SIG-M5 (cell line): ENCODE measurements around the gene C2orf49.

ENCODE experiments used
- DNase-seq: peaks from one replicate; lab custom pipeline; 2025; lab: John Stamatoyannopoulos, UW

C2orf49 gene

DNA sequence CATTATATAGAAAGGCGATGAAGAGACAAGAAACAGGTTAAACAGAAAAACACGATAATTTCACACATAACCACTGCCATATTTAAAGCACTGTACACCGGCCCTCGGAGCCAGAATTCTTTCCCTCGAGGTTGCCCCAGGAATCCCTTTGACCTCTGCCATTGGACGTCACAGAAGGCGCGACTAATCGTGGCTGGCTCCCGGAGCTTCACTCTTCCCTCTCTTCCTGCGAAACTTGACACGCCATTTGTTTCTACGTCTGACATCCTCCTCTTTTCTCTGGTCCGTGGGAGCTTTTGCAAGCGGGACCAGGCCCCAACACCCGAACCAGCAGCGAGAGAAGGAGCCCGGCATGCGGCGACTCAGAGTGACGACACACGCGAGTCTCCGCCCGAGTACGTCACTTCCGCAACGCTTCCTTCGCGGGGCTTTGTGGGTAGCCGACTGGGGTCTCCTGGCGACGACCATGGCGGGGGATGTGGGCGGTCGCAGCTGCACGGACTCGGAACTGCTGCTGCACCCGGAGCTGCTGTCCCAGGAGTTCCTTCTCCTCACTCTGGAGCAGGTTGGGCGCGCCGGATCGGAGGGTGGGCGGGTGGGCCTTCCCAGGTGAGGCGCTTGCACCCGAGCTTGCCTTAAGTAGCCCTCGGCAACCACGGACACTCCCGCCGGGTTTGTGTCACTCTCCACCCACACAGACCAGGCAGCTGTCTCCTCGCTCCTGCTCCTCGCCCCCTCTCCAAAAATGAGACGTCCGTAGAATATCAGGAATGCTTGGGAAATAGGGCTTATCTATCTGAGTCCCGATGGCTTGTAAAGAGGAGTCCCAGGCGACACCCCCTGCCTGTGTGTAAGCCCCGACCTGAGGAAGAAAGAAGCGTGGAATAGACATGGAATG is at the start of gene C2orf49:
Gene C2orf49 (plus strand): TSS at position 419 of the 898 bp plus-strand sequence. CDS start 48 bp downstream, at position 467.
- peak; percentile 65 for DNase-seq

DNA sequence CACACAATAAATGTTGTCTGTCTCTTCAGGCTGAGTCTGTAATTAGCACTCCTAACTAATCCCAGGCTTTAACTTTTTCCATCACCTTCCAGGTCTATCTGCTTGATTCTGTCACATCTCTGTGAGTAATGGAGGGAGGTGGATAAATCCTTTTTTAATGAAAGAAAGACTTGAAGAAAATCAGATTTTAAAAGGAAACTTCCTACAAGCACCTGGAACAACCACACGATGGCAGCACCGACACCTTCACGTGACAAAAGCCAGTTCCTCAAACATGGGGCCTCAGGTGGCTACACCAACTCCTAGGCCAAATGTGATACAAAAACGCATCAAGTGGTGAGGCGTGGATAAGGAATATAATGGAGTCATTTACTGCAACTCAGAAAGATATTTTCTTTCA is 49.6 kb upstream of the C2orf49 start:
- no peak for DNase-seq

DNA sequence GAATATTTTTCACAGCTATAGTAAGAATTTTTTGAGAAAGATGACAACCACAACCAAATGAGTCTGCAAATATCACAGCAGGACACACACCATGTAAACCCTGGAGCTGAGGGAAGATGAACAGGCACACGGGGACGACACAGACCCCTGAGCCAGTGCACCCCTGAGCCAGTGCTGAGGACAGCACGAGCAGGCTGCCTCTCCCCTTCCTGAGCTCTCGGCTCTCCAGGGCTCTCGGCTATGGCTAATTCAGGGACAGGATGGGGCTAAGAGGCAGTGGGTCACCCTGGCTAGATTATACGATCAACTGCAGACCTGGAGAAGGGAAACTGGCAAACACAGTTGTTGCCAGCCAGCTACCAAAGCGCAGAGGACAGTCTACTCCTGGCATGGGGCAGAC is 49.2 kb upstream of the C2orf49 start:
- no peak for DNase-seq

DNA sequence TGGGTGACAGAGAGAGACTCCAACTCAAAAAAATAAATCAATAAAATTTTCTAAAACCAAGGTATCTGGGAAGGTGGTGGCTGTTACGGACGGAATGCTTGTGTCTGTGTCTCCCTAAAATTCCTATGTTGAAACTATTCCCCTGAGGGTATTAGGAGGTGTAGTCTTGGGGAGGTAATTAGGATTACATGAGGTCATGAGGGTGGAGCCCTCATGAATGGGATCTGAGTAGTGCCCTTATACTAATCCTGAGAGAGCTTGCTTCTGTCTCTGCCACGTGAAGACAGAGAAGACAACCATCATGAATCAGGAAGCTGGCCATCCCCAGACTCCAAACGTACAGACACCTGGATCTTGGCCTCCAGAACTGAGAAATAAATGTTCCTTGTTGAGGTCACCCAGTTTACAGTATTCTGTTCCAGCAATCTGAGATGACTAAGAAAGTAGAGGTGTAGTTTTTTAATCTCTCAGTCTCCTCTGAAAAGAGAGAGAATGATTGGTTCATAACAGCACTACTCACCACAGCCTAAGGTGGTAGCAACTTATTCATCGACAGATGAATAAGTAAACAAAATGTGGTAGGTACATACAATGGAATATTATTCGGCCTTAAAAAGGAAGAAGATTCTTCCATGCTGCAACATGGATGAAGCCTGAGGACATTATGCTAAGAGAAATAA is 46.2 kb upstream of the C2orf49 start:
- DNase-seq, result no peak

GRCh38 chr2:105291981-105292380 is 45.4 kb upstream of the C2orf49 start:
- DNase-seq, result no peak

GRCh38 chr2:105294046-105294445 is 43.3 kb upstream of the C2orf49 start:
- DNase-seq, result no peak

DNA sequence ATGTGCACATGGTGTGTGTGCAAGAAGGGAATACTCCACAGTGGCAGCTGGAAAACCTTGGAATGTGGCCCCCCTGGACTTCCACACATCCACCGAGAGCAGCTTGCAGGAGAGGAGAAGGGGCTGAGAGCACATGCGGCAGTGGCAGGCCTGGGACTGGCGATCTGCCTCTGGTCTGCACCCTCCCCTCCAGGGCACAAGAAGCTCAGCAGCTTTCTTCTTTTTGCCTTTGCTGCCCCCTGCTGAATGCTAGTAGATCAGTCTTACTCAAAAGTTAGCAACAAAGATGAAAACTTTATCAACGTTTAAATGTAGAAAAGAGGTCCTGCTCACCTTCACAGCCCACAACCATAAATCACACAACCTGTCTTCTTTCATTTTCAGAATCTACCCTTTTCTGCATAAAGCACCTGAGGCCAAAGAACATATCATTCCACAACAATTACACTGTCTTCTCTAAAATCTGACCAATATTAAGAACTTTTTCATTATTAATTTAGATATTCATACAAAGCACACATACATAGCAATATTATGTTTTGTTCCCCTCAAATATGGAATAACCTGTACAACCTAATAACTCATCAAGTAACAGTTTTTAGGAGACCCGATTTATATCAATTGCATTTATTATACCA is 42.4 kb upstream of the C2orf49 start:
- DNase-seq, result no peak

- no peak for DNase-seq
These were observed 41.2 kb upstream of the C2orf49 start for GRCh38 chr2:105296017-105296611.

DNA sequence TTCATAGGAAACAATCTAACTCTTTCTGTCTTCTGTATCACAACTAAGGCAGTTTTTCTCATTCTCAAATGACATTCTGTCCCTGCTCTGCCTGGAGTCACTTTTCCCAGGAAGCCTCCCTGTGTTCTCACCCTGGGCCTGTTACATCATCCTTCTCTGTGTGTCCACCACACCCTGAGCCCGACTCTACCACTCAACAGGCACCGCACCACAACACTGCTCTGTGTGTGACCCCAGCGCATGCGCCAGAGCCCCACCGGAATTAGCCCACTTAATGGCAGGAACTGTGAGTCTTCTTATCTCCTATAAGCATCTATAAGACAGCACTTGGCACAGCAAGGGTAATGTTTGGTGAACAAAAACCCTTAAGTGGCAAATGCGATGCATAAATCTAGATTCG is 40.1 kb upstream of the C2orf49 start:
- DNase-seq, result no peak

DNA sequence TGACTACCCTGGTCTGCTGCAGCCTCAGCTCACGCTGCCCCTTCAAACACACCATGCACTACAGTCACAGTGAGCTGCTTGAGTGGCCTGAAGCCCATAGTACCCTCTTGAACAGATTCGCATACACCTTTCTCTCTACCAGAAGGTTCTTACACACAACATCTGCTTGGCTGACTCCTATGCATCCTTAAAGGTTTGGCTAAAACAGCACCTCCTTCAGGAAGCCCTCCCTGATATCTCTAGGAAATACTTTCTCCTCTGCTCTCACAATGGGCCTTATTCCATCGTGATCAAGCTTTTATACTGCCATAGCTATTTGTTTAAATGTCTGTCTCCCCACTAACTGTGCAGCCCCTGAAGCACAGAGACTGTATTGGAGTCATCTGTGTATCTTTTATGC is 39.3 kb upstream of the C2orf49 start:
- DNase-seq, result no peak

DNA sequence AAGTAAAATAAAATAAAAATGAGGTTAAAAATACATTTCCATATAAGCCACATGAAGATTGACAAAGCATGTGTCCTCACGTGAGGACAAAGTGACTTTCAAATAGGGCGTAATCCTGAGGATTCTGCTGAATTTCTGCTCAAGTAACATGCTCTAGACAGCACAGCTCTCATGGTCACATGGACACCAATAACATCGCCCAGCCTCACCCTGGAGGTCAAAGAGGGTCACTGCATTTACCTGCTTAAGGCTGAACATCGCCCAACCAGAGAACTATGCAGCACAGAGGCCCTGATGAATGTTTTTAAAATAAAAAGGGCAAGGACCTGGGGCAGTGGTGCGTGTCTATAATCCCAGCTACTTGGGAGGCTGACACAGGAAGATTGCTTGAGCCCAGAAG is 38.0 kb upstream of the C2orf49 start:
- no peak for DNase-seq

- DNase-seq, result no peak
These were observed 35.7 kb upstream of the C2orf49 start for GRCh38 chr2:105301646-105302045.

DNA sequence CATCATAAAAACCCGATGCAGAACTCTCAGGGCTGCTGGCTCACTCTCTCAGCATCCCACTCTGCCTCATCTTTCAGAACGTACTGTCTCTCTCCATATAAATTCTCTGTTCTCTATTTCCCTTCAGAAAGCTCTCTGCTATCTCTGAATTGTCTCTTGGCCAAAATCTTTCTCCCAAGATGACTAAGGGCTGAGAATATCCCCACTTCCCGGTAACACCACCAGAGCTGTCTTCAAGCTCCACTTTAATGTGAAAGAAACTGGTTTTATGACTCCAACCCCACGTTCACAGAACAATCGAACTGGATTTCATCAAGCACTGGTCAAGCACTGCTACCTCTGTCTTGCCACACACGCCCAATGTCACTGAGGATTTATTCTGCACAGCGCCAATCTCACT is 30.2 kb upstream of the C2orf49 start:
- DNase-seq, result no peak

DNA sequence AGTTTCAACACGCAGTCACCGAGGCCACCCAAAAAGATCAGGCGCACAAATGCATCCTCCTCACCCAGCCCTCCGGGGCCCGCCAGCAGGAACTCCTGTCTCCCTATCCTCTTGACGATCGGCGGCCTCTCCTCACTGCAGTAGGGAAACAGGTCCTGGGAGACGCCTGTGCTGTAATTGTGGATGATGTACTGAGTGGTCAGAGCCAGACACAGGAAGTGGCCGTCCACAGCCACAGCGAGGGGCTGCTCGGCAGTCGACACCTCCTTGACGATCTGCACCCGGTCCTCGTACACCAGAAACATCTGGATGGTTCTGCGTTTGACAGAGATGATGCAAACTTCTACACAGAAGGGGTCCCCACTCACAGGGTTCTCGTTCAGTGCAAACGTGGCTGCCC is 29.8 kb upstream of the C2orf49 start:
- no peak for DNase-seq

GRCh38 chr2:105307962-105308361 is 29.4 kb upstream of the C2orf49 start:
- no peak for DNase-seq

DNA sequence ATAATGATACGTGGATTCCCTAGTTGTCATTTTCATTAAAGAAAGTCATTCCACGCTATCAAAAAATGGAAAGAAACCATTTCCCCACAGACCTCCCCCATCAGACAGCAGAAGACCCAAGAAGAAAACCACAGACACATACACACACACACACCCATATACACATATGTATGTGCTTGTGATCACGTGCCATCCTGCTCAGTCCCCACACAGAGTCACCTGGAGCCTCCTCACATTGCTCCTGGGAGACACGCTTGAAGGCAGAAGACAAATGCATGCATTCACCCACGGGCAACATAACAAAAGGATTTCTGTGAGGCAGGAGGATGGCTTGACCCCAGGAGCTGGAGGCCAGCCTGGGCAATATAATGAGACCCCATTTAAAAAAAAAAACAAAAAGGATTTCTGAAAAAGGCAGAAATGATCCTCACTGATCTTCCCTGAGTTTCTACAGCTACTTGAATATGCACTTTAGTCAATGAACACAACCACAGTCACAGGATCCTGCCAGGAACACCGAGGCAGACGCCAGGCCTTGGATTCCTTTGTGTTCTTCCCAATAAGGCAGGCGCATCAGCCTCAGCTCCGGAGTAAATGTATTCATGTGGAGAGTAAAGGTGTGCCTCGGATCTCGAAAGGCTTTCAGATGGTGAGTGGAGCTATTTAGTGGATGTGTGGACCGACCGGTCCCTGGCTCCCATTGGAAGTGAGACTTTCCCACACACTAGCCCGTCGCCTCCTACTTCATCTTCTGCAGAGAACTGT is 28.8 kb upstream of the C2orf49 start:
- no peak for DNase-seq

- no peak for DNase-seq
These were observed 28.2 kb upstream of the C2orf49 start for GRCh38 chr2:105309147-105309545.

DNA sequence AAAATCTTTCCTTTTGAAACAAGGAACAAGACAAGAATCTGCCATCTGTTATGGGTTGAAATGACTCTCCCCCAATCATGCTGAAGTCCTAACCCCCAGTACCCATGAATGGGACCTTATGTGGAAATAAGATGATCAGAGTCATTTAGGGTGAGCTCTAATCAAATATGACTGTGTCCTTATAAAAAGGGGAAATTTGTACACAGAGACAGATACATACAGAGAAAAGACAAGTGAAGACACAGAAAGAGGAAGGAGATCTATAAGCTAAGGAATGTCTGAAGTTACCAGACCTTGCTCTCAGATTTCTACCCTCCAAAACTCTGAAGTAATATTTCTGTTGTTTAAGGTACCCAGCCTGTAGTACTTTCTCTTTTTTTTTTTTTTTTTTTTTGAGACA is 23.5 kb upstream of the C2orf49 start:
- peak; percentile 34 for DNase-seq

DNA sequence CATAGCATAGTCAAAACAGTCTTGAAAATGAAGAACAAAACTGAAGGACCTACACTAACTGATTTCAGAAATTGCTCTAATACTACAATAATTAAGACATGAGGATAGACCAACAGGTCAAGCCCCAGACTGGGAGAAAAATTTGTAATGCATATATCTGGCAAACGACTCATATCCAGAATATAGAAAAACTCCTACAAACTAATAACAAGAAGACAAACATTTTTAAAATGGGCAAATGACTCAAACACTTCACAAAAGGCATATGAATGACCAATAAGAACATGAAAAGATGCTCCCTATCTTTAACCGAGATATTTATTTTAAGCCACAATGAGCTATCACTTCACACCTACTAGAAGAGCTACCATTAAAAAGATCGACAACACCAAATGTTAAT is 22.0 kb upstream of the C2orf49 start:
- no peak for DNase-seq

GRCh38 chr2:105317937-105318336 is 19.4 kb upstream of the C2orf49 start:
- DNase-seq, result no peak

GRCh38 chr2:105320651-105321215 is 16.6 kb upstream of the C2orf49 start:
- no peak for DNase-seq
